ENCODE data around the gene CIPC. TPM values are rescaled to one million over a fixed set of nuclear protein-coding genes. Genes with fewer than 3 reads are reported as not detected.

The CIPC gene
- total and polyA plus RNA-seq, 8 donors: 18.6 to 24.3 (median 21.8) TPM

- intact Hi-C loops (cut with DNase I): loop anchor here in 1 of 2 donors (10.0 kb wide), 1 partner anchor 161 kb away; no protein-coding TSS in a partner anchor
- Histone ChIP-seq H3K4me1 (no peaks in the 10 kb centered on the region), H3K27ac (no peak overlapping the region), H3K36me3 (no peaks in the 10 kb centered on the region), H3K4me3 (no peak overlapping the region), H3K9me3 (no peaks in the 10 kb centered on the region), H3K27me3 (peaks cover 7 to 83% of the 10 kb centered on the region in 2 donors)
- no peak for DNase-seq
- ATAC-seq: no peak
- TF ChIP-seq CTCF (IDR thresholded peaks at IDR 0.05): no peak
Observed at GRCh38 chr14:77153802-77154201, 55.7 kb downstream of the CIPC start.

- intact Hi-C loops (cut with DNase I): loop anchor here in 1 of 2 donors (10.0 kb wide), 1 partner anchor 160 kb away; no protein-coding TSS in a partner anchor
- no peak for TF ChIP-seq CTCF (IDR thresholded peaks at IDR 0.05)
- Histone ChIP-seq H3K27ac (no peak overlapping the region), H3K4me1 (no peaks in the 10 kb centered on the region), H3K4me3 (no peak overlapping the region), H3K36me3 (no peaks in the 10 kb centered on the region), H3K9me3 (no peaks in the 10 kb centered on the region), H3K27me3 (peaks cover 7 to 89% of the 10 kb centered on the region in 2 donors)
- DNase-seq (no peak), ATAC-seq (no peak)
Observed at GRCh38 chr14:77154421-77154820, 56.4 kb downstream of the CIPC start.

- Histone ChIP-seq H3K4me3 (no peak overlapping the region), H3K4me1 (no peaks in the 10 kb centered on the region), H3K27me3 (peaks cover 7 to 95% of the 10 kb centered on the region in 2 donors), H3K27ac (no peak overlapping the region), H3K36me3 (no peaks in the 10 kb centered on the region), H3K9me3 (no peaks in the 10 kb centered on the region)
- DNase-seq: no peak
- no peak for TF ChIP-seq CTCF (IDR thresholded peaks at IDR 0.05)
- ATAC-seq: no peak
- intact Hi-C loops (cut with DNase I): loop anchor here in 1 of 2 donors (10.0 kb wide), 1 partner anchor 160 kb away; no protein-coding TSS in a partner anchor
Observed at GRCh38 chr14:77155083-77155482, 57.0 kb downstream of the CIPC start.

GRCh38 chr14:77157740-77158139, 59.7 kb downstream of the CIPC start:
- no peaks in the 10 kb centered on the region for H3K4me1 ChIP-seq
- no peak overlapping the region for H3K4me3 ChIP-seq
- TF ChIP-seq CTCF (IDR thresholded peaks at IDR 0.05): no peak
- no peak overlapping the region for H3K27ac ChIP-seq
- DNase-seq (no peak), ATAC-seq (no peak)
- intact Hi-C loops (cut with DNase I): loop anchor here in 1 of 2 donors (10.0 kb wide), 1 partner anchor 157 kb away; no protein-coding TSS in a partner anchor
- H3K36me3 ChIP-seq: no peaks in the 10 kb centered on the region
- H3K9me3 ChIP-seq: no peaks in the 10 kb centered on the region
- H3K27me3 ChIP-seq: peaks cover 7 to 80% of the 10 kb centered on the region in 2 donors

GRCh38 chr14:77158175-77158881, 60.3 kb downstream of the CIPC start:
- Histone ChIP-seq H3K4me1 (no peaks in the 10 kb centered on the region), H3K9me3 (no peaks in the 10 kb centered on the region), H3K27me3 (peaks cover 7 to 74% of the 10 kb centered on the region in 2 donors), H3K36me3 (no peaks in the 10 kb centered on the region), H3K4me3 (no peak overlapping the region), H3K27ac (no peak overlapping the region)
- TF ChIP-seq CTCF (IDR thresholded peaks at IDR 0.05): no peak
- intact Hi-C loops (cut with DNase I): loop anchor here in 1 of 2 donors (10.0 kb wide), 1 partner anchor 156 kb away; no protein-coding TSS in a partner anchor
- DNase-seq (no peak), ATAC-seq (peak; percentile 86)
